ENCODE results near the gene OR52N1.

DNA sequence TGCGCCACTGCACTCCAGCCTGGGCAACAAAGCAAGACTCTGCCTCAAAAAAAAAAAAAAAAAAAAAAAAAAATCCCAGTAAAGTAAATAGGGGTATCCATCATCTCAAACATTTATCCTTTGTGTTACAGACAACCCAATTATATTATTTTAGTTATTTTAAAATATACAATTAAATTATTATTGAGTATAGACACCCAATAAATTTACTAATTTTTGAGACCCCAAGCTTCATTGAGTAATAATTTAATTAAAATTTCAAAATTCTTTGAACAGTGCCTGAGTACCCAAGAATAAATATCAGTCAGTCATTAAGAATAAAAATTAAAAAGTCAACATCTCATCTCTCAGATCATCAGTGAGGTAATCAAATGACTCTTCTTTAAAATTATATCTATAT, 37.1 kb downstream of the OR52N1 start, which contains the start of gene OR52N4:
- no peak for TF ChIP-seq EZH2 (IDR thresholded peaks at IDR 0.05; ENCODE audit: borderline replicate concordance, low read length)
- TF ChIP-seq, protein P1, sequence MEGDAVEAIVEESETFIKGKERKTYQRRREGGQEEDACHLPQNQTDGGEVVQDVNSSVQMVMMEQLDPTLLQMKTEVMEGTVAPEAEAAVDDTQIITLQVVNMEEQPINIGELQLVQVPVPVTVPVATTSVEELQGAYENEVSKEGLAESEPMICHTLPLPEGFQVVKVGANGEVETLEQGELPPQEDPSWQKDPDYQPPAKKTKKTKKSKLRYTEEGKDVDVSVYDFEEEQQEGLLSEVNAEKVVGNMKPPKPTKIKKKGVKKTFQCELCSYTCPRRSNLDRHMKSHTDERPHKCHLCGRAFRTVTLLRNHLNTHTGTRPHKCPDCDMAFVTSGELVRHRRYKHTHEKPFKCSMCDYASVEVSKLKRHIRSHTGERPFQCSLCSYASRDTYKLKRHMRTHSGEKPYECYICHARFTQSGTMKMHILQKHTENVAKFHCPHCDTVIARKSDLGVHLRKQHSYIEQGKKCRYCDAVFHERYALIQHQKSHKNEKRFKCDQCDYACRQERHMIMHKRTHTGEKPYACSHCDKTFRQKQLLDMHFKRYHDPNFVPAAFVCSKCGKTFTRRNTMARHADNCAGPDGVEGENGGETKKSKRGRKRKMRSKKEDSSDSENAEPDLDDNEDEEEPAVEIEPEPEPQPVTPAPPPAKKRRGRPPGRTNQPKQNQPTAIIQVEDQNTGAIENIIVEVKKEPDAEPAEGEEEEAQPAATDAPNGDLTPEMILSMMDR (conservative IDR thresholded peaks at IDR 0.05 in 1 of 2, IDR thresholded peaks at IDR 0.05 in 1 of 2; ENCODE audit: extremely low read depth in 1 of 2, insufficient read depth in 1 of 2, low read depth in 1 of 2, low read length in 2 of 2), result no peak
